Measurements from ENCODE around the gene KCNMA1.

Gene KCNMA1

DNA sequence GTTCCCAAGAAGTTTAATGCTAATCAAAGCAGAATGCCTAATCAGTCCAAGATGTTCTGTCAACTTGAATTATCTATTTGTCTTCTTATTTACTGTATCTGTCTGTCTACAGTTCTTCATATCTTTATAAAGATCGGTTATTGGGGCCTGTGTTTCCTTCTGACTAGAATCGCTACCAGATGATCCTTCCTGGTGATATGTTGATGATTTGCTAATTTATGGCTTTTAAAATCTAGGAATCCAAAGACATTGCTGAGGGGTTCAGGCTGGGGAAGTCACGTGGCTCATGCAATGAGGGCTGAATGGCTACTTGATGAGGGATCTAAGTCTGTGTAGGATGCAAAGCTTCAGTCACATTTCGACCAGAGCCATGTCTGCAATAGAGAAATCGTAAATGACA is 536.3 kb downstream of the KCNMA1 start:
- H3K4me1 Mint-ChIP-seq (ENCODE audit: low read depth) = no peaks in the 10 kb centered on the region
- no peak for DNase-seq (ENCODE audit: low spot score)
- H3K9me3 Mint-ChIP-seq = no peaks in the 10 kb centered on the region
- no peak overlapping the region for H3K27ac Mint-ChIP-seq
- H3K4me3 Mint-ChIP-seq = no peak overlapping the region
- H3K27me3 Mint-ChIP-seq (ENCODE audit: low read depth) = peaks cover 3% of the 10 kb centered on the region
- H3K36me3 Mint-ChIP-seq (ENCODE audit: low read depth) = no peaks in the 10 kb centered on the region

DNA sequence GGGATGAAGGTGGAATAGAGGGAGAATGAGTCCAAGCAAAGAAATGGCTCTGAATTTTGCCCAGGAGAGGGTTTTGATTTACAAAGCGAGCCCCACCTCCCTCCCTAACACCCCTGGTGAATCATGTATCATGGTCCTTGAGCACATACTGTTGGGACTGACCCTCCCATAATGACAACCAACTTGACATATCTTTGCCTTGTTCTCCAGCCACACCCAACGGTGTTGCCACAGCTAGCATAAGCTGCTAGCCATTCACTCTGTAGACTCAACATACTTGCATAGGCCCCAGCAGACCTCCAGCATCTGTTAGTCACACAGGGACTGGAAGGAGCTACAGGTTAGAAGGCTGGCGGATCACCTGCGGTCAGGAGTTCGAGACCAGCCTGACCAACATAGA is 538.5 kb downstream of the KCNMA1 start:
- no peaks in the 10 kb centered on the region for H3K36me3 Mint-ChIP-seq (ENCODE audit: low read depth)
- H3K27me3 Mint-ChIP-seq (ENCODE audit: low read depth) = peaks cover 3% of the 10 kb centered on the region
- H3K4me1 Mint-ChIP-seq (ENCODE audit: low read depth) = no peaks in the 10 kb centered on the region
- no peak overlapping the region for H3K27ac Mint-ChIP-seq
- H3K9me3 Mint-ChIP-seq = no peaks in the 10 kb centered on the region
- no peak overlapping the region for H3K4me3 Mint-ChIP-seq
- no peak for DNase-seq (ENCODE audit: low spot score)

DNA sequence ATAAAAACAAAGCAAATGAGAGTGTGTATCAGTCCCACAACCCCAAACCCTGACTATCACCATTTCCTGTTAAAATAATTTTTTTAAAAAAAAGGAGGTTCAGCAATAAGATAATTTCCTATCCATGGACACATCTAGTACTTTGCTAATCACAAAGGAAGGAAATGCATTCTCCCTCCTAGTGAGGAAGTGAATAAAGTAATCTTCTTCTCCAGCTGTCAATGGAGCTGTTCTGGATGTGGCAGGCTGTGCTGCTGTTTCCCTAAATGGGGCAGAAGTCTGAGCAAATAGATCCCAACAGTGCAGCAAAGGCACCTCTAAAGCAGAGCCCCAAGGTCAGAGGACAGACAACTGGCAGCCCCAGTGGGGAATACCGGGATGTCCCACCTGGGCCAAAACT is 540.0 kb downstream of the KCNMA1 start:
- H3K4me3 Mint-ChIP-seq = no peak overlapping the region
- DNase-seq (ENCODE audit: low spot score) = no peak
- no peaks in the 10 kb centered on the region for H3K4me1 Mint-ChIP-seq (ENCODE audit: low read depth)
- no peaks in the 10 kb centered on the region for H3K9me3 Mint-ChIP-seq
- no peak overlapping the region for H3K27ac Mint-ChIP-seq
- H3K36me3 Mint-ChIP-seq (ENCODE audit: low read depth) = no peaks in the 10 kb centered on the region
- peaks cover 3% of the 10 kb centered on the region for H3K27me3 Mint-ChIP-seq (ENCODE audit: low read depth)

DNA sequence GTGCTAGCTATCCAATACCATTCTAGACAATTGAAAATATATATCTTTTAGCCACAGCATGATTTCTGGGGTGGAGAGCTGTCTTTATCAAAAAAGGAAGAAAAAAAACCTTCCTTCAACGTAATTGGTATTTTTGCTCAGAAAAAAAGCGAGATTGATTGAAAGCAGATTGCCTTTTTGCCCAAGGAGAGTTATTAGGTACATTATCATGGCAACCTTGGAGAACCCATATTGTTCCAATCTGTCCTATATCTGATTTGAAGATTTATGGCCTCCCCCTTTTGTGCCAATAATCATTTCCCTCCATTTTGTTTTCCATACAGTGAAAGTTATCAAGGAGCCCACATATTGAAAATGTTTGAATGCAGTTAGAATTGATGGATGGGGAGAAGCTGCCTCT is 544.5 kb downstream of the KCNMA1 start:
- Mint-ChIP-seq H3K27me3 (ENCODE audit: low read depth) (no peaks in the 10 kb centered on the region), H3K9me3 (no peaks in the 10 kb centered on the region), H3K4me1 (ENCODE audit: low read depth) (no peaks in the 10 kb centered on the region), H3K36me3 (ENCODE audit: low read depth) (no peaks in the 10 kb centered on the region), H3K4me3 (no peak overlapping the region), H3K27ac (no peak overlapping the region)
- no peak for DNase-seq (ENCODE audit: low spot score)

DNA sequence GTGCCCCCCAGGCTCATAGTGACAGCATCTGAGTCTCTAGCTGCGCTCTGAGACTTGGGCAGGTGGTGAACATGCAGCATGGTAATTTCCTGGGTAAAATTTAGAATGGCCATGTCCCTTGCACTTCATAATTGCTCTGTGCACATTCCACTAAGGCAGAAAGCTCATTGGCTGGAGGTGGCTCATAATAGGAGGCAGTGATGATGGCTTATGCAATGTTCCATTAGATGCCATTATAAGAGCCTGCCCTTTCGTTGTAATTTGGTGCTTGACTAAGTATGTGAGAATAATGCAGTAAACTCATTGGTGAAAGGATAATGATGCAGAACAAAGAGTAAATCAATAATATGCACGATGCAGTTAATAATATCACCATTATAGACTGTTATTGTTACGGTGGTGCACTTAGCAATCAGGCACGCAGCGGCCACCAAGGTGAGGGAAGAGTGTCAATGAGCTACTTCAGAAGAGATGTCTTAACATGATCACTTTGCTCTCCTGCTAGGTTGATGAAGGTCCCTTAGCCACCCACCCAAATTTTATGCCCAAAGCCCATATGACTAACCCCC is 545.9 kb downstream of the KCNMA1 start:
- Mint-ChIP-seq H3K9me3 (no peaks in the 10 kb centered on the region), H3K4me3 (no peak overlapping the region), H3K4me1 (ENCODE audit: low read depth) (no peaks in the 10 kb centered on the region), H3K27ac (no peak overlapping the region), H3K36me3 (ENCODE audit: low read depth) (no peaks in the 10 kb centered on the region), H3K27me3 (ENCODE audit: low read depth) (no peaks in the 10 kb centered on the region)
- DNase-seq (ENCODE audit: low spot score) = no peak

DNA sequence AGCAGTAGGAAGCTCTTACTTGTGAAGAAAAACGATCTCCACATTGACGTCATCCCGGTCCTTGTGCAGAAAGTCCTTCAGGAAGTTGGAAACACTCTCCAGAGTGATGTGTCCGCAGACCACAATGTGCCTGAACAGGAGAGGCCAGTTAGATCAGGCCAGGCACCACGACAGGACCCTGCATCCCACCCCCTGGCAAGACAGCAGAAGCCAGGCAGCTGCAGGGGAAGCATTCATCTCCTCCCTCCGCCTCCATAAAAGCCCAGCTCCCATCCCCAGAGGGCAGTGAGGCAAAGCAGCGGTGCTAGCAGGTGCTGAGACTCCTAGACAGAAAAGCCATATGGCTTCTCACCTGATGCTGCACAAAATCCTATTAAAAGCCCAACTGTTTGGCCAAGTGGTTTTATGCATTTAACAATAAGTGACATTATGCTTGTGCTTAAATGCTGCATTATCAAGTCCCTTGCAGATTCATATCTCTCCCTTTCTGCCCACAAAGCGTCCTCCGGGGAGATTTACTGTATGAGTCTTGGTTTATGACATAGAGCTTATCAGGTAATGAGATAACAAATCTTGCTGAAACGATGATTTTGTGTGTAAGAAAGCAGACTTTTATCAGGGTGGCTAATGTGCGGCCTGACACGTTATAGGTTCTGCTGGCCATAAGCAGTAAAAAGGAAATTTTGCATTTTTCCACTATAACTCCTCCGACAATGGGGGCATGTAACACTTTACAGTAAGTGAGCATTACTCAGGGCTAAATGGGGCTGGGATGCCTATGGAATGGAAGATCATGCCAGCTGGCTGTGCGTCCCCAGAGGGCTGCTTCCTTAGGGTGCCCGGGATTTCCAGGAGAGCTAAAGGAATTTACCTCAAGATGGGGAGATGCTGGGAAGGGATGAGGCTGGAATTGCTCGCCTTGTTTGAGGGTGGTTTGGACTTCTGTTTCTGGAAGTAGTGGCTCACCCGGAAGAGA is 546.9 kb downstream of the KCNMA1 start:
- Mint-ChIP-seq H3K4me3 (no peak overlapping the region), H3K27ac (no peak overlapping the region), H3K4me1 (ENCODE audit: low read depth) (no peaks in the 10 kb centered on the region), H3K27me3 (ENCODE audit: low read depth) (no peaks in the 10 kb centered on the region), H3K9me3 (no peaks in the 10 kb centered on the region), H3K36me3 (ENCODE audit: low read depth) (no peaks in the 10 kb centered on the region)
- DNase-seq (ENCODE audit: low spot score) = no peak

DNA sequence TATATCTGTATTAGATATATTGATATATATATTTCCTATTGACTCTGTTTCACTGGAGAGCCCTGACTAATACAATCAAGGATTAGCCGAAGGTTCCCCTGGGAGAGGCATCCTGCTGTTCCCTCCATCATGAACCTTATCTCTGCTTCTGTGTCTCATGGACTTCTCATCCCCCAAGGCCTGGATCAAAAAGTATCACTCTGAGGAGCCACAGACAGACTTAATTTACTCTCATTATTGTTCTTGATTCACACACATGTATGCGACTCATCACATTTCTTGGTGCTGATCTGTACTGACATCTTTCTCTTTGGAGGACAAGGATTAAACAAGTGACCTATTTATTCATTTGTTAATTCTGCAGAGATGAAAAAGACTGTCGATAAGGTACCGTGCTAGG is 550.2 kb downstream of the KCNMA1 start:
- no peaks in the 10 kb centered on the region for H3K27me3 Mint-ChIP-seq (ENCODE audit: low read depth)
- no peaks in the 10 kb centered on the region for H3K36me3 Mint-ChIP-seq (ENCODE audit: low read depth)
- DNase-seq (ENCODE audit: low spot score) = no peak
- no peaks in the 10 kb centered on the region for H3K4me1 Mint-ChIP-seq (ENCODE audit: low read depth)
- no peak overlapping the region for H3K4me3 Mint-ChIP-seq
- H3K9me3 Mint-ChIP-seq = no peaks in the 10 kb centered on the region
- no peak overlapping the region for H3K27ac Mint-ChIP-seq

DNA sequence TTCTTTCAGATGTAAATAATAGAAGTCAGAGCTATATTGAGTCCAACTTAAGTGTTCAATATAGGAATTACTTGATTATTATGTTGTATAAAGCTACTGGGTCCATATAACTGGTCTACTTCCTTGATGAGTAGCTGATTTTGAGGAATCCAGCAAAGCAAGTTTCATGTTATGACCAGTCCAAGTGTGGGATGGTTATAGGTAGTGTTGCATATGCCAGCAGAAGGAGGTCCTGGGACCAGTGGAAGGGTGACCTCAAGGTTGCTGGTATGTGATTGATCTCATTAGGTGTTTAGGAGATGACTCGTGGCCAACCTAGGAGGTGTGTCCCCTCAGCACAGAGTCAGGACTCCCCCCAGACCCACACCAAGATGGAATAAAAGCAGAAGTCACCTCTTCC is 551.5 kb downstream of the KCNMA1 start:
- H3K4me1 Mint-ChIP-seq (ENCODE audit: low read depth) = no peaks in the 10 kb centered on the region
- no peak overlapping the region for H3K27ac Mint-ChIP-seq
- no peaks in the 10 kb centered on the region for H3K9me3 Mint-ChIP-seq
- no peak overlapping the region for H3K4me3 Mint-ChIP-seq
- no peaks in the 10 kb centered on the region for H3K36me3 Mint-ChIP-seq (ENCODE audit: low read depth)
- H3K27me3 Mint-ChIP-seq (ENCODE audit: low read depth) = no peaks in the 10 kb centered on the region
- no peak for DNase-seq (ENCODE audit: low spot score)

DNA sequence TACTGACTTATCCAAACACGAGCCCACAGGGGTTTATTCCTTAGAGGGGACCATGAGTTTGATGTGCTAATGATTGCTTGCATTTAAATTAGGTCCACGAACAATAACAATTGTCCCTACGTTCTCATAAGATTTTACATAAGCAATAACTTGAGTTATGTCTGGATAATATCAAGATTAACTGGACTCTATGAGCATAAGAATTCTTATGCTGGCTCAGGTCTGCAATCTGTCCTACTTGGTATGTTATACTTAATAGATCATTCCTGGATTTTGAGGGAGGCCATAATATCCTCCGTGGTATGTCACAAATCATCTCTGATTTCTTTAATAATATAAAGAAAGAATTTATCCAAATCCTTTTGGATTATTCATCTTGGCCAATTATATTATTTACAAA is 552.3 kb downstream of the KCNMA1 start:
- no peaks in the 10 kb centered on the region for H3K9me3 Mint-ChIP-seq

DNA sequence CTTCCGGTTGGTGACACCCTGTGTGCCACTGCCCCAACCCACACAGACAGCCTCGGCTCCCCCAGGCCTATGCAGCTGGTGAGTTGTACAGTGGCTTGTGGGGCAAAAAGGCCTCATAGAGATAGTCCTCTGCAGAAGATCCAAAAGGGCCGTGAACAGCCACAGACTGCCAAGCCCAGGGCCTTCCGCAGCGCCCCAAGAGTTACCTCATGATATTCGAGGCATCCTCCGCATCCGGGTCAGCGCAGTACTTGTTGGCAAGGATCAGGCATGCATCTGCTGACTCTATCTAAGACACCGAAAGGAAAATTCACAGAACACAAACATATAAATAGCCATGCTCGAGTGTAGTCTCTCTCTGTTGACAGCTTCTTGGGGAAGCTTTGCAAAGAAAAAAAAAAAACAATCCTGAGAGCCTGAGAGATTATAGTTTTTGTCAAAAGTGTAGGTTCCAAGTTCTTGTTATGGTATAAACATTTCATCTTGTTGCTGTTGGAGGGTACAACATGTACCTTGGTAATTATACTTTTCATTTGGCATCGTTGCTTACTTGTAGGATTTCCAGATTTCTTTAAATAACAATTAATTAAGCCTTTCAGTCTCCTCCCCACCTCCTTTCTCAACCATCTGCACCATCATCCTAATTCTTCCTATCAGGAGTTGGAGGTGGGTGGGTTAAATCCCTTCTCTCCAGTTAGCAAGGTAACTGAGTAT is 553.0 kb downstream of the KCNMA1 start:
- Mint-ChIP-seq H3K4me3 (no peak overlapping the region), H3K36me3 (ENCODE audit: low read depth) (no peaks in the 10 kb centered on the region), H3K27me3 (ENCODE audit: low read depth) (no peaks in the 10 kb centered on the region), H3K4me1 (ENCODE audit: low read depth) (no peaks in the 10 kb centered on the region), H3K9me3 (no peaks in the 10 kb centered on the region), H3K27ac (no peak overlapping the region)
- DNase-seq (ENCODE audit: low spot score) = no peak

More for the DNA sequence above, 552.3 kb downstream of the KCNMA1 start:
- Mint-ChIP-seq H3K4me1 (ENCODE audit: low read depth) (no peaks in the 10 kb centered on the region), H3K4me3 (no peak overlapping the region), H3K36me3 (ENCODE audit: low read depth) (no peaks in the 10 kb centered on the region), H3K27ac (no peak overlapping the region), H3K27me3 (ENCODE audit: low read depth) (no peaks in the 10 kb centered on the region)
- no peak for DNase-seq (ENCODE audit: low spot score)

DNA sequence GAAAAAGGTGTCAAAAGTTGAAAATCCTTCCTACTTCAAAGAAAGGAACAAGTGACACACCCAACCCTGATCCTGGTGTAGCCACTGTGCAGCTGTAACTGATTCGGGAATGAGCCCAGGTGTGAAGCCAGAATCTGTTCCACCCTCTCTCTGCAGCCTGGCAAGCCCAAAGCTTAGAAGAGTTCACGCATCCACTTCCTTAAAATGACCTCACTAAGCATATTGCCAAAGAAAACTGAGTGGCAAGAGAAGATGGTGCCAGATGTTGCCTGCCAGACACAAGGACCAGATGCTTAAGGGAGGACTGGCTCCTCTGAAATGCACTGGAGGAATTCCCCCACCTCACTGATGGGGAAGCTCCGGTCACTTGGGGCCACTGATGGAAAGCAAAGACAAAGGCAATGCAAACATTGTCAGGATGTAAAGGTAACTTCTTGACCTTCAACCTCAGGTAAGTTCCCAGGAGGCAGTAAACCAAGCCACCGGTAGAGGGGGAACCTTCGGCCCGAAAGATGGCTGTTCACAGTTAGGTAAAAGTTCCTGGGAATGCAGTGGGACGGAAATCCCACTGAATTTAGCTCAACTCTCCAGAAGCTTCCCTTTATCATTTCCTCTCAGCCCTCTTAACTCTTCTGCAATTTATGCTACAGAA is 554.9 kb downstream of the KCNMA1 start:
- no peaks in the 10 kb centered on the region for H3K4me1 Mint-ChIP-seq (ENCODE audit: low read depth)
- no peak for DNase-seq (ENCODE audit: low spot score)
- H3K27me3 Mint-ChIP-seq (ENCODE audit: low read depth) = no peaks in the 10 kb centered on the region
- no peak overlapping the region for H3K27ac Mint-ChIP-seq
- H3K36me3 Mint-ChIP-seq (ENCODE audit: low read depth) = no peaks in the 10 kb centered on the region
- no peaks in the 10 kb centered on the region for H3K9me3 Mint-ChIP-seq
- no peak overlapping the region for H3K4me3 Mint-ChIP-seq

DNA sequence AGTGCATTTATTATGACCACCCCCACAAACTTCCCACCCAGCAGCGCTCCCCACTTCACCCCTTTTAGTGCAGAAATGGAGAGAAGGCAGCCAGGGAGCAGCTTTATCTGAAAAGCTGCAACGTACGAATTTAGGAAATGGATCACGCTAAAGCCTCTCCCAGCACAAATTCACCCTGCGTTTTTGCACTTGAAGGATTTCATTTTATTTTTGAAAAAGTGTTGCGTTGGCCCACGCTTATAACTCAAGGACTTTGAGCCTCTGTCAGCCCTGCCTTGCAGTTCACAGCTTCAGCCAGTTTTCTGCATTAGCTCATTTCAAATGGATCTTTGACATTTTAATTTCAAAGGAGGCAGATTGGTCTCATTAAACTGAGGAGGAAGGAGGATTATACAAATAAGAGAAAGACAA is 556.1 kb downstream of the KCNMA1 start:
- DNase-seq (ENCODE audit: low spot score) = no peak
- Mint-ChIP-seq H3K4me3 (no peak overlapping the region), H3K27me3 (ENCODE audit: low read depth) (peaks cover under 1% of the 10 kb centered on the region), H3K27ac (no peak overlapping the region), H3K4me1 (ENCODE audit: low read depth) (no peaks in the 10 kb centered on the region), H3K36me3 (ENCODE audit: low read depth) (no peaks in the 10 kb centered on the region), H3K9me3 (no peaks in the 10 kb centered on the region)

DNA sequence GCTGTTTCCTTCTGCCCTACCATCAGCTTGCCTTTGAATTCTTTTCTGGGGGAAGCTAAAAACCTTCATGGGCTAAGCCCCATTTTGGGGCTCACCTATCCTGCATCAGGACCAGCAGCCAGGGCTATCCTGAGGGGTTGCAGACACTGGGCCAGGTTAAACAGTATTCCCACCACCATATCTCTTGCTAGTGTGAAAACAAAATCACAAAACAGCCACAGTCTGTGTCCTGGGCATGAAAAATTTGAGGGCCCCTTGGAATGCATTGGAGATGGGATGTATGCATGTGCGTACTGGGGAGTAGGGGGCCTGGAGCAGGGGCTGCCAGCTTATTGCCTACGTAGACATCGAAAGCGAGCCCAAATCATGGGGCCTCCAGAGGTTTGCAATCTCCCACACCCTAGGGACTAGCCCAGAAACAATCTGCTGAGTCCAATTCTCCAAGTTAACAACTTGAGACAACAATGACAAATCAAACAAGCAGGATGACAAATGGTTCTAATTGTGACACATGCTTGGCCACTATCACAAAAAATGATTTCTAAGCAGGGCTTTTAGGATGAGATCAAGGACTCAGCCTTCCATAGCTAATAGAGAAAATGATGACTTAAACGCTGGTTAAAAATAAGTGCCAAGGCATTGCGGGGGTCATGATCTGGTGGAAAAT is 557.1 kb downstream of the KCNMA1 start:
- no peaks in the 10 kb centered on the region for H3K36me3 Mint-ChIP-seq (ENCODE audit: low read depth)
- no peaks in the 10 kb centered on the region for H3K4me1 Mint-ChIP-seq (ENCODE audit: low read depth)
- H3K9me3 Mint-ChIP-seq = no peaks in the 10 kb centered on the region
- H3K27me3 Mint-ChIP-seq (ENCODE audit: low read depth) = peaks cover 1% of the 10 kb centered on the region
- H3K4me3 Mint-ChIP-seq = no peak overlapping the region
- no peak for DNase-seq (ENCODE audit: low spot score)
- no peak overlapping the region for H3K27ac Mint-ChIP-seq

Measured in T-helper 2 cell treated with Interferon-gamma antibody and Interleukin-4, amounts not matched to agents 5 μg/mL and 100 μg/mL, for 36 hours (primary cell).